GM23338 (cell line): ENCODE measurements around the gene TGDS. TPM values are rescaled to one million over a fixed set of nuclear protein-coding genes. Genes with fewer than 3 reads are reported as not detected.
"Not testable (repeated sequence)": the region's sequence is repeated elsewhere in the genome, so short reads cannot be mapped to it uniquely, and the experiment has no call there.

Experiments
- ATAC-seq: fragments of 200-7000 bp; cut with Tn5 transposase; 3 replicates; pipeline ENCODE4 v1.9.1; 2020
- DNase-seq: peaks from one replicate; pipeline ENCODE4 v3.0.0-alpha.2; 2015; ENCODE audit warnings: low spot score
- H2AFZ ChIP-seq: fragments of 200-600 bp; sonication (generic); 2 replicates; pipeline ENCODE4 v1.8.0; 2016; ENCODE audit warnings: antibody characterized with exemption, mild to moderate bottlenecking, moderate library complexity
- H3F3A ChIP-seq: fragments of 200-600 bp; sonication (generic); replicated peaks from 2 replicates; pipeline ENCODE4 v1.8.0; 2017; ENCODE audit warnings: antibody characterized with exemption, mixed run types, low read depth
- H3K27ac ChIP-seq: fragments of 200-600 bp; sonication (generic); 2 replicates; pipeline ENCODE4 v1.6.1; 2016; ENCODE audit warnings: low read depth
- H3K27me3 ChIP-seq: fragments of 200-600 bp; sonication (generic); 2 replicates; pipeline ENCODE4 v1.8.0; 2016; ENCODE audit warnings: mild to moderate bottlenecking, mixed run types, moderate library complexity; ENCODE audit not compliant: insufficient read depth
- H3K36me3 ChIP-seq: fragments of 200-600 bp; sonication (generic); 2 replicates; pipeline ENCODE4 v1.8.0; 2016; ENCODE audit warnings: mild to moderate bottlenecking; ENCODE audit not compliant: insufficient read depth
- H3K4me1 ChIP-seq: fragments of 200-600 bp; sonication (generic); 2 replicates; pipeline ENCODE4 v1.8.0; 2016; ENCODE audit warnings: mild to moderate bottlenecking, moderate library complexity; ENCODE audit not compliant: insufficient read depth
- H3K4me2 ChIP-seq: fragments of 200-600 bp; sonication (generic); 2 replicates; pipeline ENCODE4 v1.7.1; 2017; ENCODE audit warnings: mixed run types
- H3K4me3 ChIP-seq: fragments of 200-600 bp; sonication (generic); 2 replicates; pipeline ENCODE4 v1.6.1; 2016; ENCODE audit warnings: mixed run types
- H3K79me2 ChIP-seq: fragments of 200-600 bp; sonication (generic); replicated peaks from 2 replicates; pipeline ENCODE4 v1.8.0; 2017; ENCODE audit warnings: mild to moderate bottlenecking; ENCODE audit not compliant: insufficient read depth
- H3K9me2 ChIP-seq: fragments of 200-600 bp; sonication (generic); 2 replicates; pipeline ENCODE4 v1.8.0; 2017; ENCODE audit not compliant: insufficient read depth
- H4K20me1 ChIP-seq: fragments of 200-600 bp; sonication (generic); replicated peaks from 2 replicates; pipeline ENCODE4 v1.8.0; 2017; ENCODE audit warnings: mild to moderate bottlenecking; ENCODE audit not compliant: insufficient read depth
- H3K27ac Mint-ChIP-seq: 2 replicates; pipeline ENCODE4 v1.8.0; 2020; ENCODE audit warnings: inconsistent platforms, mild to moderate bottlenecking, moderate library complexity, mixed read lengths
- H3K27me3 Mint-ChIP-seq: 3 replicates; pipeline ENCODE4 v1.8.0; 2022; ENCODE audit warnings: low read depth, mild to moderate bottlenecking, moderate library complexity, mixed read lengths, inconsistent platforms; ENCODE audit not compliant: insufficient read depth, poor library complexity
- H3K36me3 Mint-ChIP-seq: 3 replicates; pipeline ENCODE4 v1.8.0; 2021; ENCODE audit warnings: low read depth, mild to moderate bottlenecking, inconsistent platforms, moderate library complexity, mixed read lengths
- H3K4me1 Mint-ChIP-seq: 3 replicates; pipeline ENCODE4 v1.8.0; 2020; ENCODE audit warnings: mild to moderate bottlenecking, inconsistent platforms, mixed read lengths
- H3K4me3 Mint-ChIP-seq: 3 replicates; pipeline ENCODE4 v1.8.0; 2021; ENCODE audit warnings: moderate library complexity, mild to moderate bottlenecking, inconsistent platforms, mixed read lengths
- H3K9me3 Mint-ChIP-seq: 3 replicates; pipeline ENCODE4 v1.8.0; 2020; ENCODE audit warnings: moderate library complexity, mild to moderate bottlenecking, inconsistent platforms, mixed read lengths
- EZH2phosphoT487 ChIP-seq: fragments of 200-600 bp; sonication (generic); IDR thresholded peaks from one replicate; pipeline ENCODE4 v1.8.1; 2018; ENCODE audit warnings: antibody characterized with exemption; ENCODE audit not compliant: unreplicated experiment
- STAT1 ChIP-seq: IDR thresholded peaks from one replicate; pipeline ENCODE4 v1.6.1; 2016; ENCODE audit warnings: antibody characterized with exemption; ENCODE audit not compliant: unreplicated experiment
- ZNF462 ChIP-seq: fragments of 250-450 bp; sonication (Bioruptor Pico); IDR thresholded peaks from 2 replicates; pipeline ENCODE4 v1.5.0; 2020; ENCODE audit warnings: mild to moderate bottlenecking, moderate library complexity
- polyA plus RNA-seq: library from polyadenylated mRNA; unstranded; fragments of >200 nt; fragmentation: Nextera tagmentation; extraction: Ambion mirVana; gene quantifications from 2 replicates; pipeline ENCODE4 v1.2.1, GENCODE V29; 2016
- total RNA-seq: library from RNA; depleted of rRNA; stranded (reverse); fragments of >200 nt; shearing (Covaris generic); gene quantifications from 2 replicates; pipeline ENCODE4 v1.2.3, GENCODE V29; 2014

The TGDS gene
- total and polyA plus RNA-seq, 2 experiments from 2014 or later = 18.4 to 19.6 TPM

- TF ChIP-seq ZNF462 = no peak
These were observed 60.7 kb downstream of the TGDS start (continued) for GRCh38 chr13:94535231-94535630.

- DNase-seq (no peak), ATAC-seq (no peak)
- Mint-ChIP-seq H3K27ac (no peak overlapping the region), H3K4me3 (no peak overlapping the region), H3K9me3 (peaks cover 7% of the 10 kb centered on the region; the same call in 1 of the 3 replicates), H3K27me3 (peaks cover 3% of the 10 kb centered on the region), H3K4me1 (peaks cover 6% of the 10 kb centered on the region; the same call in 2 of the 3 replicates), H3K36me3 (no peaks in the 10 kb centered on the region; the same call in 2 of the 3 replicates)
- no peaks in the 10 kb centered on the region for H3K27me3 ChIP-seq
- H3K4me2 ChIP-seq = no peak overlapping the region
- no peaks in the 10 kb centered on the region for H4K20me1 ChIP-seq
- peaks cover 10% of the 10 kb centered on the region; the same call in 1 of the 2 replicates for H3K4me1 ChIP-seq
- H3F3A ChIP-seq = no peaks in the 10 kb centered on the region
- H3K9me2 ChIP-seq = peaks cover 12% of the 10 kb centered on the region; the same call in 1 of the 2 replicates
- TF ChIP-seq EZH2phosphoT487 = no peak
- TF ChIP-seq STAT1 = no peak
- TF ChIP-seq ZNF462 = no peak
- H3K4me3 ChIP-seq = no peak overlapping the region
- no peaks in the 10 kb centered on the region for H3K36me3 ChIP-seq
- H2AFZ ChIP-seq = no peak overlapping the region
- no peak overlapping the region for H3K27ac ChIP-seq
- H3K79me2 ChIP-seq = no peaks in the 10 kb centered on the region
These were observed 61.8 kb downstream of the TGDS start for GRCh38 chr13:94534166-94534565.

GRCh38 chr13:94532278-94532677, 63.7 kb downstream of the TGDS start:
- not testable (repeated sequence) for H3K4me1 Mint-ChIP-seq

More at GRCh38 chr13:94532278-94532677, 63.7 kb downstream of the TGDS start:
- not testable (repeated sequence) for DNase-seq, H3K36me3 ChIP-seq, H3K27me3 ChIP-seq, H4K20me1 ChIP-seq, H3K4me2 ChIP-seq, H3K36me3 Mint-ChIP-seq, H3K79me2 ChIP-seq, H3K4me3 ChIP-seq, H3F3A ChIP-seq, ATAC-seq, H2AFZ ChIP-seq, H3K4me3 Mint-ChIP-seq, H3K27ac Mint-ChIP-seq, H3K4me1 ChIP-seq, H3K27ac ChIP-seq, H3K27me3 Mint-ChIP-seq
- peaks cover 11% of the 10 kb centered on the region; the same call in 2 of the 3 replicates for H3K9me3 Mint-ChIP-seq
- peaks cover 12% of the 10 kb centered on the region; the same call in 1 of the 2 replicates for H3K9me2 ChIP-seq
